Colon (tissue), 2 donors: Measurements from ENCODE around the gene PISD.

Experiments
- FAIRE-seq: peaks from 2 replicates; lab custom pipeline; 2012; peaks lifted over from hg19 to GRCh38; lab: Jason Lieb, UNC
- donor health status: control.
- donor health status: control.

The PISD gene

GRCh38 chr22:31625661-31626426 is 36.2 kb downstream of the PISD start:
- no peak for FAIRE-seq

DNA sequence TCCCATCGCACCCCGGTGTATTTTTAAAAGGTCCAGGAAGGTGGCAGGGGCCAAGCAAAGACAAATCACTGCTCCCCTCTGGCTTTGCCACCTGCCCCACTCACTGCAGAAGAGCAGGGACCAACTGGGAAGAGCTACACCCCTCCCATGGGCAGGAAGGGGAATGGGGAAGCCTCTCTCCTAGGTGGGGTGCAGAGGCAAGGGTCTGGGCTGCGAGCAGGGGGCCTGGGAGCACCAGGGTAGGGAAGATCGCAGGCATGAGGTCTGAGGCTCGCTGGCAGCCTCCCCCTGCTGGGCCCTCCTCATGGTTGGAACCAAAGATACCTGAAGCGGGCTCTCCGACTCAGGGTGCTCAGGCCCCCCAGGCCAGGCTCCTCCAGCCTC is 36.8 kb downstream of the PISD start:
- FAIRE-seq, result no peak

GRCh38 chr22:31623592-31624304 is 38.3 kb downstream of the PISD start:
- FAIRE-seq, result no peak

- no peak for FAIRE-seq
These were observed 39.0 kb downstream of the PISD start for GRCh38 chr22:31622980-31623379.

GRCh38 chr22:31621507-31622124 is 40.4 kb downstream of the PISD start:
- FAIRE-seq, result no peak

DNA sequence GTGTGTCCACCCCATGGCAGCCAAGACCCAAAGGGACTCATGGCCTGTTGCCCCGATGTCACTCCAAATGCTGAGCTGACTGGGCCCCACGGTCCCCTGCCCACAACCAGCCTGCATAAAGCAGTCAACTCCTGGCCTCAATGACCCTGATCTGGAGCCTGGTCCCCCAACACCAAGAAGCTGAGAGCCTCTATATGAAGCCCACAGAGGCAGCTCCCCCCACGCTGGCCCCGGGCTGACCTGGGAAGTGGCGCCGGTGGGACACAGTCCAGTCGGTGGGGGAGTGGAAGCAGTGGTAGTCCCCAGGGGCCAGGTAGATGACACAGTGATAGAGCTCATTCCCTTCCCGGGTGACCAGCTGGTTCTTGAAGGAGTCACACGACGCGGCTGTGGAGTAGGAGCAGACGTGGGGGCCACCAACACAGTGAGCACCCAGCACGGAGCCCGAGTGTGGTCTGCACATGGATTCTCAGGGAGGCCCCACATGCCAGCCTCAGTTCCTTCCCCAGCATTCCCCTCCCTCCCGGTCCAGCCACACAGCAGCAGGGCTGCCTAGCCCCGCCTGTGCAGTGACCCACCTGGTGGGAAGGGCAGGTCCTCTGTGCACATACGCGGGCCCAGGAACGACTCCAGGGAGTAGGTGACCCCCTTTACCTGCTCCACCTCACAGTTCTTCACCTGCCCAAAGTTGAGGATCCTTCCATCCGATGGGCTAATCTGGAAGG is 41.1 kb downstream of the PISD start:
- FAIRE-seq, result no peak

GRCh38 chr22:31619611-31620300 is 42.3 kb downstream of the PISD start:
- no peak for FAIRE-seq

DNA sequence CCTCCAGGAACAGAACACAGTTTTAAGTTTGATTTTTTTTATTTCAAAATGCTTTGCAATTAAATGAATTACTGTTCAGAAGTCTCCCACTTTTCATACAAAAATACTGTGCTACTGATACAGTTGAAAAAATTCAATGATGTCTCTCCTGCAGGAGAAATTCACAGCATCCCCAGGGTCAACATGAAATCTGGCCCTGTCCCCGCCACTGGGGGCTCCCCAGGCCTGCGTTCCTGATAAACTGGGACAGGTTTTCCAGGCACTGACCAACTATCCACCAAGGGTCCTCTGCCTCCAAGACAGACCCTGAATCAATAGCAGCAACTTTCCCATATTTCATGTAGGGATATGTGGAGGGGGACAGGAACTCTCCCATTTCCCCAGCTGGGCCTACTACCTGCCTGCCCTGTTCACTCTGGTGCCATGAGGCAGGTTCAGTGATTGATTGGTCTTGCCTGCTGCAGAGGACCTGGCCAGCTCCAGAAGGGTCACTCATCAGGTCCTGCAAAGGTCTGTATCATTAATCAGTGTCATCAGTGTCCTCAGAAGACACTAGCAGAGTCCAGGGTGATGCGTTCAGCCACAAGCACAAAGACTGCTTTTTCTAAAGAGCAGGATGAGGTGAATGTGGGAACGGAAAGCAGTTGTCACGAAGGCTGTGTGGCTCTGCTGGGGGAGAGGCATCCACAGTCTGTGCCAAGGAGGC is 43.4 kb downstream of the PISD start:
- no peak for FAIRE-seq

DNA sequence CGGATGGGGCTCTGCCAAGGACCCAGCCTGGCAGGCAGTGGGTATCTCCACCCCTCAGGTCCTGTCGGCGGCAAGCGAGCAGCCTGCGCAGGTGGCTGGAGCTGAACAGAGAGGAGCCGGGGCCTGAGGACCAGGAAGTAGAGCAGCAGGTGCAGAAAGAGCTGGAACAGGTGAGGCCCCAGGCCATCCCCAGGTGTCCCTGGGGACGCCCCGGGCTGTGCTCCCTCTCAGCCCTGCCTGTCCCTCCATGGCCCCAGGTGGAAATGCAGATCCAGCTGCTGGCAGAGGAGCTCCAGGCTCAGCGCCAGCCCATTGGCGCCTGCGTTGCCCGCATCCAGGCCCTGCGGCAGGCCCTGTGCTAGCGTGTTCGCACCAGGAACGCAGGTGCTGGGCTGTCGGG is 44.0 kb downstream of the PISD start:
- FAIRE-seq, result no peak

GRCh38 chr22:31616315-31616980 is 45.6 kb downstream of the PISD start:
- no peak for FAIRE-seq

- FAIRE-seq, result no peak
These were observed 46.1 kb downstream of the PISD start for GRCh38 chr22:31615940-31616314.

DNA sequence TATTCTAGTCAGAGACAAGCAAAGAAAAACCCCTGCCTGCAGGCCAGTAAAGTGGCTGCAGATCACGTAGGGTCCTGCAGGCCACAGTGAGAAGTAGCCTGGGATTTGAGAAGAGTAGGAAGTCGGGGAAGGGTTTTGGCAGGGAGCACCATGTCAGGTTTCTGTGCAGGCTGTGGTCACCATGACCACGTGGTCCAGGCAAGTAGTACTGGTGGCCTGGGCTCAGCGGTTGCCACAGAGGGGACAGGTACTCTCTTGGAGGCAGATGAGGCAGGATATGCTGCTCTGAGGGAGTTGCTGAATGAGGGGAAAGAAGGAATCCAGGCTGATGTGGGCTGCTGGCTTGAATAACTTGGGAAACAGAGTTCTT is 46.5 kb downstream of the PISD start:
- FAIRE-seq, result no peak

GRCh38 chr22:31614781-31615490 is 47.1 kb downstream of the PISD start:
- FAIRE-seq, result no peak

- FAIRE-seq, result no peak
These were observed 48.1 kb downstream of the PISD start for GRCh38 chr22:31613904-31614296.

- FAIRE-seq, result no peak
These were observed 48.6 kb downstream of the PISD start for GRCh38 chr22:31613286-31613903.

DNA sequence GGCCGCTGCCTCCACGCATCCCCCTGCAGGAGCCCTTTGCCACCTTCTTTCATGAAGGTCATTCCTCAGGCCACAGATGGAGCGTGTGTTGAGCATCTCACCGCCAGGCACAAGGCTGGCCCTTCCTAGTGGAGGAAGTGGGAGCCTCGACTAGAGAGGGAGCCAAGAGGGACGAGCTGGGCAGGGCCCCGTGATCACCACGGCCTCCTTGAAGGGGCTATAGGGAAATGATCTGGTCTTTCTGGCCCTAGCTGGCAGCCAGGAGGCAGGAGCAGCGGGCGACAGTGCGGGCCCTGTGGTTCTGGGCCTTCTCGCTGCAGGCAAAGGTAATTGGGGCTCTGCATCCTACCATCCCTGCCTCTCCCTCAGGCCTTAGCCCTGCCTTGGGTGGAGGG is 49.1 kb downstream of the PISD start:
- no peak for FAIRE-seq

DNA sequence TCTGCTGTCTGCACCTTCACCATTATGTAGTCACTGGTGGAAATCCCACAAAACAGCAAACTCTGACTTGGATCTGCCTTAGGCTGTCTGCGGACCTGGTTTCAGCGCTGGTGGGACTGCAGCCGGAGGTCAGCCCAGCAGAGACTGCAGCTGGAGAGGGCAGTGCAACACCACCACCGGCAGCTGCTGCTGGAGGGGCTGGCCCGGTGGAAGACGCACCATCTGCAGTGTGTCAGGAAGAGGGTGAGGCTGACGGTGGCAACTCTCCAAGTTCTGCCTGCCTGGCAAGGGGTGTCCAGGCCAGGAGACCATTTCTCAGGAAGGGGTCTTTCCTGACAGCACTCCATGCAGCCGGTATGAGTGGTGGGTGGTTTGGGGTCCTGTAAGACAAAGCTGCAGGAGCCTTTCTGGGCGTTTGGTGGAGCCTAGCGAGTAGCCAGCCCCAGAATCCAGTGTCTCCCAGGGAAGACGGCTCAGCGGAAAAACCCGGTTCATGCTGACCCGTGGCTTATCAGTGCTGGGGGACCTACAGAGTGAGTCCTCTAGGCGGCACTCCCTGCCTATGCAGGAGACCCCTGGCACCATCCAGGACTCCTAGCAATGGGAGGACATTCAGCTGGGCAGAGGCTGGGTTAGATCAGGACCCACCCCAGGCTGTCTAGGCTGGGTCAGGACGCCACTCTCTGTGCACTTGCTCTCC is 50.8 kb downstream of the PISD start:
- no peak for FAIRE-seq

DNA sequence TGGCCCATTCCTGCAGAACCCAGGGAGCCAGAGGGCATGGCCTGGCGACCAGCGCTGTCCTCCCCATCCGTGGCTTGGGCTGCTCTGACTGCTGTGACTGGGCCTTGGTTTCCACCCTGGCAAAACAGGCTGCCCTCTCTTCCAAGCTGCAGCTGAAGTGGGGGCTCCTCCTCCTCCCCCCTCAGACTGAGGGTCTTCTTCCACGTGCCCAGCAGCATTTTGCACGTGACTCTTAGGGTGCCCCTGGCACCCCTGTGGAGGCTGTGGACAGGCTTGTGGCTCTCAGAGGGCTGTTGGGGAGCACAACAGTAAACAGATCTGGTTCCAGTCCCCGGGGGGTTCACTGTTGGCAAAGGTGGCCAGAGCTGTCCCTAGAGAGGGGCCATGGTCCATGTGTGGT is 51.4 kb downstream of the PISD start:
- FAIRE-seq, result no peak

- no peak for FAIRE-seq
These were observed 52.3 kb downstream of the PISD start for GRCh38 chr22:31609716-31610115.
